HG03575 (cell line): ENCODE measurements around the gene TRIM33.
"Not testable (repeated sequence)": the region's sequence is repeated elsewhere in the genome, so short reads cannot be mapped to it uniquely, and the experiment has no call there.

Experiments
- ATAC-seq: cut with Tn5 transposase; IDR thresholded peaks from one replicate; pipeline ENCODE4 v1.9.1; 2021; ENCODE audit not compliant: unreplicated experiment, insufficient number of reproducible peaks, low FRiP score; ENCODE audit errors: extremely low read depth

TRIM33 gene

GRCh38 chr1:114377356-114377755, 133.6 kb downstream of the TRIM33 start:
- no peak for ATAC-seq

GRCh38 chr1:114369930-114370329, 141.1 kb downstream of the TRIM33 start:
- no peak for ATAC-seq

GRCh38 chr1:114369266-114369919, 141.6 kb downstream of the TRIM33 start:
- not testable (repeated sequence) for ATAC-seq

GRCh38 chr1:114368560-114369255, 142.3 kb downstream of the TRIM33 start:
- no peak for ATAC-seq

GRCh38 chr1:114367810-114368209, 143.2 kb downstream of the TRIM33 start:
- ATAC-seq = no peak

- not testable (repeated sequence) for ATAC-seq
Measured at GRCh38 chr1:114363230-114363629, 147.8 kb downstream of the TRIM33 start.

- no peak for ATAC-seq
Measured at GRCh38 chr1:114359791-114360190, 151.2 kb downstream of the TRIM33 start.

GRCh38 chr1:114355240-114355639, 155.8 kb downstream of the TRIM33 start:
- ATAC-seq = no peak

GRCh38 chr1:114353262-114353661, 157.7 kb downstream of the TRIM33 start:
- no peak for ATAC-seq

GRCh38 chr1:114352797-114353196, 158.2 kb downstream of the TRIM33 start:
- ATAC-seq = no peak

- ATAC-seq = no peak
Measured at GRCh38 chr1:114350731-114351445, 160.1 kb downstream of the TRIM33 start.

- no peak for ATAC-seq
Measured at GRCh38 chr1:114349891-114350605, 161.0 kb downstream of the TRIM33 start.

GRCh38 chr1:114347431-114348209, 163.4 kb downstream of the TRIM33 start:
- ATAC-seq = no peak

- peak; percentile 87 for ATAC-seq
Measured at GRCh38 chr1:114346480-114347029, 164.4 kb downstream of the TRIM33 start.

GRCh38 chr1:114345930-114346479, 165.0 kb downstream of the TRIM33 start:
- peak; percentile 17 for ATAC-seq

GRCh38 chr1:114344656-114345055, 166.3 kb downstream of the TRIM33 start:
- no peak for ATAC-seq
